Type B pancreatic cell (in vitro differentiated cells): ENCODE measurements around the gene GLIS2. TPM values are rescaled to one million over a fixed set of nuclear protein-coding genes. Genes with fewer than 3 reads are reported as not detected.
A peak's percentile ranks its signal among the peaks of the same experiment; 100 is the strongest.

ENCODE experiments used
- DNase-seq: peaks from one replicate; pipeline ENCODE4 v3.0.0; 2021; ENCODE audit warnings: mixed read lengths; ENCODE audit not compliant: unreplicated experiment; ENCODE audit errors: extremely low spot score
- H3K27ac Mint-ChIP-seq: 2 replicates; pipeline ENCODE4 v1.8.0; 2021; ENCODE audit warnings: mild to moderate bottlenecking, mixed read lengths
- H3K27me3 Mint-ChIP-seq: 2 replicates; pipeline ENCODE4 v1.8.0; 2021; ENCODE audit warnings: mixed read lengths
- H3K36me3 Mint-ChIP-seq: 2 replicates; pipeline ENCODE4 v1.8.0; 2021; ENCODE audit warnings: mixed read lengths
- H3K4me1 Mint-ChIP-seq: one replicate; pipeline ENCODE4 v1.8.0; 2021; ENCODE audit warnings: mixed read lengths; ENCODE audit not compliant: unreplicated experiment
- H3K4me3 Mint-ChIP-seq: 2 replicates; pipeline ENCODE4 v1.8.0; 2021; ENCODE audit warnings: mild to moderate bottlenecking, mixed read lengths
- H3K9me3 Mint-ChIP-seq: 2 replicates; pipeline ENCODE4 v1.8.0; 2021; ENCODE audit warnings: mixed read lengths
- CTCF ChIP-seq: fragments of 200-600 bp; sonication (generic); conservative IDR thresholded peaks from 2 replicates; pipeline ENCODE4 v1.5.0; 2021; ENCODE audit warnings: antibody characterized with exemption, mild to moderate bottlenecking
- total RNA-seq: library from RNA; stranded (reverse); gene quantifications from 2 replicates; pipeline ENCODE4 v1.2.1, GENCODE V29; 2021; ENCODE audit warnings: low replicate concordance

The GLIS2 gene
- total RNA-seq, 1 donor from 2014 or later = 23.0 TPM

DNA sequence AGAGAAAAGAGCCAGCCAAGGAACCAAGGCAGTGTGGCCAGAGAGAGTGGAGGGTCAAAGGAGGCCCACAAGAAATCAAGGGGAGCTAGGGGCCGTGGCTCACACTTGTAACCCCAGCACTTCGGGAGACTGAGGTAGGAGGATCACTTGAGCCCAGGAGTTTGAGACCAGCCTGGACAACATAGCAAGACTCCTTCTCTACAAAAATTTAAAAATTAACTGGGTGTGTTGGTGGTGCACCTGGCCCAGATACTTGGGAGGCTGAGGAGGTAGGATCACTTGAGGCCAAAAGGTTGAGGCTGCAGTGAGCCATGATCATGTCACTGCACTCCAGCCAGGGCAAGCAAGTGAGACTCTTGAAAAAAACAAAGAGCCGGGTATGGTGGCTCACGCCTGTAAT lies 24.2 kb upstream of the GLIS2 start:
- Mint-ChIP-seq H3K4me3 (no peak overlapping the region), H3K9me3 (no peaks in the 10 kb centered on the region), H3K4me1 (peaks cover 24% of the 10 kb centered on the region), H3K27ac (no peak overlapping the region), H3K27me3 (no peaks in the 10 kb centered on the region), H3K36me3 (no peaks in the 10 kb centered on the region)
- no peak for TF ChIP-seq CTCF
- no peak for DNase-seq

- H3K27ac Mint-ChIP-seq = peak overlapping the region; percentile 76
These were observed 22.6 kb upstream of the GLIS2 start for GRCh38 chr16:4293181-4293716.

GRCh38 chr16:4293822-4294457 lies 21.9 kb upstream of the GLIS2 start:
- Mint-ChIP-seq H3K27ac (peak overlapping the region; percentile 76), H3K4me3 (peak overlapping the region; percentile 57), H3K36me3 (no peaks in the 10 kb centered on the region), H3K27me3 (no peaks in the 10 kb centered on the region), H3K9me3 (no peaks in the 10 kb centered on the region), H3K4me1 (peaks cover 26% of the 10 kb centered on the region)
- DNase-seq = peak; percentile 79
- TF ChIP-seq CTCF = no peak

More at GRCh38 chr16:4293181-4293716, 22.6 kb upstream of the GLIS2 start:
- Mint-ChIP-seq H3K36me3 (no peaks in the 10 kb centered on the region), H3K4me3 (peak overlapping the region; percentile 57), H3K9me3 (no peaks in the 10 kb centered on the region), H3K27me3 (no peaks in the 10 kb centered on the region), H3K4me1 (peaks cover 25% of the 10 kb centered on the region)
- DNase-seq = no peak
- no peak for TF ChIP-seq CTCF

DNA sequence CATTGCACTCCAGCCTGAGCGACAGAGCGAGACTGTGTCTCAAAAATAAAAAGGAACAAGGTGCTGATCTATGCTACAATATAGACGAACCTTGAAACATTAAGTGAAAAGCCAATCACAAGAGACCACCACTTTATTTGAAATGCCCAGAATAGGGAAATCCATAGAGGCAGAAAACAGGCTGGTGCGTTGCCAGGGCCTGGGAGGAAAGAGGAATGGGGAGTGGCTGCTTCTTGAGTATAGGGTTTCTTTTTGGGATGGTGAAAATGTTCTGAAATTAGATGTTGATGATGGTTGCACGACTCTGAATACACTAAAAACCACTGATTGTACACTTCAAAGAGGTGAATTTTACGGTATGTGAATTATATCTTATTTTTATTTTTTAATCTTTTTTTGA lies 20.3 kb upstream of the GLIS2 start:
- Mint-ChIP-seq H3K27ac (no peak overlapping the region), H3K4me1 (peaks cover 30% of the 10 kb centered on the region), H3K36me3 (peaks cover 3% of the 10 kb centered on the region), H3K9me3 (no peaks in the 10 kb centered on the region), H3K4me3 (no peak overlapping the region), H3K27me3 (no peaks in the 10 kb centered on the region)
- no peak for TF ChIP-seq CTCF
- DNase-seq = no peak

DNA sequence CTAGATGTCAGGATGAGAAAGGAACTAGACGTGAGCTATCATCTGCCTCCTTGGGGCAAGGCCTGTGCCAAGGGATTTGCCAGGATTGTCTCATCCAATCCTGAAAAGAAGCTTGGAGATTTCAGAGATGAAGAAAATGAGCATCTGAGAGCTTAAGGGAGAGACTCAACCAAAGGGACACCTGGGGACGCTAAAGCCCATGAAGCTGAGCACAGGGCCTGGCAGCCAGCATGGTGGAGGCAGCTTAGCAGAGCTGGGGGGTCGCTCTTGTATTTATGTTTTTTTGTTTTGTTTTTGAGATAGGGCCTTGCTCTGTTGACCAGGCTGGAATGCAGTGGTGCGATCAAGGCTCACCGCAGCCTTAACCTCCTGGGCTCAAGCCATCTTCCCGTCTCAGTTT lies 18.4 kb upstream of the GLIS2 start:
- H3K36me3 Mint-ChIP-seq = peaks cover 3% of the 10 kb centered on the region
- peak overlapping the region; percentile 79 for H3K27ac Mint-ChIP-seq
- TF ChIP-seq CTCF = no peak
- no peaks in the 10 kb centered on the region for H3K27me3 Mint-ChIP-seq
- no peaks in the 10 kb centered on the region for H3K9me3 Mint-ChIP-seq
- H3K4me3 Mint-ChIP-seq = peak overlapping the region; percentile 48
- no peak for DNase-seq
- peaks cover 27% of the 10 kb centered on the region for H3K4me1 Mint-ChIP-seq
